Measurements from ENCODE around the gene PRADC1.

Gene PRADC1

GRCh38 chr2:73225513-73226360 is 7.3 kb downstream of the PRADC1 start:
- WGBS, 2 donors (ENCODE audit: extremely low coverage in 2 of 2, insufficient read length in 2 of 2, insufficient replicate concordance in 1 of 2) = no CpG with 5 or more reads among the region's 9 CpGs
- Histone ChIP-seq H2BK12ac (ENCODE audit: low read length) (no peak overlapping the region), H3K4ac (ENCODE audit: low read length) (no peak overlapping the region), H3K27ac (replicated peaks; ENCODE audit: low read length) (no peak overlapping the region), H3K79me1 (ENCODE audit: low read depth, low read length) (no peaks in the 10 kb centered on the region), H3K4me2 (ENCODE audit: insufficient read depth, low read length, poor library complexity, severe bottlenecking) (no peak overlapping the region), H3K4me1 (ENCODE audit: control insufficient read depth in 2 of 2, insufficient read depth in 1 of 2, low read depth in 1 of 2, low read length in 2 of 2) (no peaks in the 10 kb centered on the region), H3K27me3 (ENCODE audit: control insufficient read depth in 3 of 3, insufficient read depth in 3 of 3, low read depth in 1 of 3, low read length in 3 of 3) (no peaks in the 10 kb centered on the region), H3K14ac (ENCODE audit: low read length) (no peak overlapping the region), H3K18ac (ENCODE audit: low read length) (no peak overlapping the region), H2BK15ac (ENCODE audit: low read length) (no peak overlapping the region), H3K9me3 (replicated peaks in 1 of 2; ENCODE audit: control insufficient read depth in 2 of 2, insufficient read depth in 1 of 2, low read depth in 1 of 2, low read length in 2 of 2) (no peaks in the 10 kb centered on the region), H4K8ac (ENCODE audit: low read depth, low read length) (no peak overlapping the region), H3K9ac (ENCODE audit: low read depth, low read length, poor library complexity) (no peak overlapping the region), H3K23ac (ENCODE audit: low read depth, low read length, poor library complexity) (no peak overlapping the region), H2BK120ac (ENCODE audit: low read depth, low read length) (no peak overlapping the region), H2AFZ (ENCODE audit: low read length) (no peak overlapping the region), H2BK5ac (ENCODE audit: low read length) (no peak overlapping the region), H4K91ac (ENCODE audit: low read depth, low read length, poor library complexity) (no peak overlapping the region), H3K36me3 (replicated peaks in 1 of 2; ENCODE audit: control insufficient read depth in 2 of 2, insufficient read depth in 2 of 2, low read length in 2 of 2) (peaks cover 34 to 73% of the 10 kb centered on the region in 2 donors), H2AK5ac (ENCODE audit: low read depth, low read length) (no peak overlapping the region), H3K4me3 (ENCODE audit: low read length in 2 of 2) (no peak overlapping the region)
- DNase-seq (ENCODE audit: low spot score) = no peak

GRCh38 chr2:73223821-73224220 is 9.2 kb downstream of the PRADC1 start:
- Histone ChIP-seq H2BK5ac (ENCODE audit: low read length) (no peak overlapping the region), H2BK15ac (ENCODE audit: low read length) (no peak overlapping the region), H3K4ac (ENCODE audit: low read length) (no peak overlapping the region), H4K8ac (ENCODE audit: low read depth, low read length) (no peak overlapping the region), H3K27ac (replicated peaks; ENCODE audit: low read length) (no peak overlapping the region), H3K23ac (ENCODE audit: low read depth, low read length, poor library complexity) (no peak overlapping the region), H3K27me3 (ENCODE audit: control insufficient read depth in 3 of 3, insufficient read depth in 3 of 3, low read depth in 1 of 3, low read length in 3 of 3) (no peaks in the 10 kb centered on the region), H3K18ac (ENCODE audit: low read length) (no peak overlapping the region), H4K91ac (ENCODE audit: low read depth, low read length, poor library complexity) (no peak overlapping the region), H2BK12ac (ENCODE audit: low read length) (no peak overlapping the region), H3K36me3 (replicated peaks in 1 of 2; ENCODE audit: control insufficient read depth in 2 of 2, insufficient read depth in 2 of 2, low read length in 2 of 2) (peaks cover 34 to 84% of the 10 kb centered on the region in 2 donors), H3K79me1 (ENCODE audit: low read depth, low read length) (no peaks in the 10 kb centered on the region), H3K4me1 (ENCODE audit: control insufficient read depth in 2 of 2, insufficient read depth in 1 of 2, low read depth in 1 of 2, low read length in 2 of 2) (no peaks in the 10 kb centered on the region), H2BK120ac (ENCODE audit: low read depth, low read length) (no peak overlapping the region), H3K9ac (ENCODE audit: low read depth, low read length, poor library complexity) (no peak overlapping the region), H2AFZ (ENCODE audit: low read length) (no peak overlapping the region), H3K4me3 (ENCODE audit: low read length in 2 of 2) (no peak overlapping the region), H2AK5ac (ENCODE audit: low read depth, low read length) (no peak overlapping the region), H3K14ac (ENCODE audit: low read length) (no peak overlapping the region), H3K9me3 (replicated peaks in 1 of 2; ENCODE audit: control insufficient read depth in 2 of 2, insufficient read depth in 1 of 2, low read depth in 1 of 2, low read length in 2 of 2) (no peaks in the 10 kb centered on the region), H3K4me2 (ENCODE audit: insufficient read depth, low read length, poor library complexity, severe bottlenecking) (no peak overlapping the region)
- DNase-seq (ENCODE audit: low spot score) = no peak
- no CpG with 5 or more reads among the region's 4 CpGs for WGBS, 2 donors (ENCODE audit: extremely low coverage in 2 of 2, insufficient read length in 2 of 2, insufficient replicate concordance in 1 of 2)

- Histone ChIP-seq H3K9me3 (replicated peaks in 1 of 2; ENCODE audit: control insufficient read depth in 2 of 2, insufficient read depth in 1 of 2, low read depth in 1 of 2, low read length in 2 of 2) (no peaks in the 10 kb centered on the region), H3K36me3 (replicated peaks in 1 of 2; ENCODE audit: control insufficient read depth in 2 of 2, insufficient read depth in 2 of 2, low read length in 2 of 2) (peaks cover 14 to 47% of the 10 kb centered on the region in 2 donors), H3K4me1 (ENCODE audit: control insufficient read depth in 2 of 2, insufficient read depth in 1 of 2, low read depth in 1 of 2, low read length in 2 of 2) (peaks cover 0 to 6% of the 10 kb centered on the region in 2 donors), H3K9ac (ENCODE audit: low read depth, low read length, poor library complexity) (no peak overlapping the region), H2AK5ac (ENCODE audit: low read depth, low read length) (no peak overlapping the region), H3K27me3 (ENCODE audit: control insufficient read depth in 3 of 3, insufficient read depth in 3 of 3, low read depth in 1 of 3, low read length in 3 of 3) (no peaks in the 10 kb centered on the region), H3K18ac (ENCODE audit: low read length) (no peak overlapping the region), H3K4me3 (ENCODE audit: low read length in 2 of 2) (no peak overlapping the region), H2BK15ac (ENCODE audit: low read length) (no peak overlapping the region), H3K23ac (ENCODE audit: low read depth, low read length, poor library complexity) (peak overlapping the region; percentile 25), H3K14ac (ENCODE audit: low read length) (no peak overlapping the region), H3K4me2 (ENCODE audit: insufficient read depth, low read length, poor library complexity, severe bottlenecking) (no peak overlapping the region), H3K27ac (replicated peaks; ENCODE audit: low read length) (no peak overlapping the region), H2AFZ (ENCODE audit: low read length) (no peak overlapping the region), H3K79me1 (ENCODE audit: low read depth, low read length) (peaks cover 3% of the 10 kb centered on the region), H2BK5ac (ENCODE audit: low read length) (no peak overlapping the region), H4K91ac (ENCODE audit: low read depth, low read length, poor library complexity) (no peak overlapping the region), H2BK12ac (ENCODE audit: low read length) (no peak overlapping the region), H3K4ac (ENCODE audit: low read length) (no peak overlapping the region), H4K8ac (ENCODE audit: low read depth, low read length) (no peak overlapping the region), H2BK120ac (ENCODE audit: low read depth, low read length) (no peak overlapping the region)
- no peak for DNase-seq (ENCODE audit: low spot score)
These were observed 14.7 kb downstream of the PRADC1 start for GRCh38 chr2:73218298-73218697.

GRCh38 chr2:73217826-73218225 is 15.2 kb downstream of the PRADC1 start:
- Histone ChIP-seq H2BK15ac (ENCODE audit: low read length) (no peak overlapping the region), H3K79me1 (ENCODE audit: low read depth, low read length) (peaks cover 3% of the 10 kb centered on the region), H2BK12ac (ENCODE audit: low read length) (no peak overlapping the region), H2AK5ac (ENCODE audit: low read depth, low read length) (no peak overlapping the region), H4K91ac (ENCODE audit: low read depth, low read length, poor library complexity) (no peak overlapping the region), H3K27ac (replicated peaks; ENCODE audit: low read length) (no peak overlapping the region), H3K9ac (ENCODE audit: low read depth, low read length, poor library complexity) (no peak overlapping the region), H3K4ac (ENCODE audit: low read length) (no peak overlapping the region), H2AFZ (ENCODE audit: low read length) (no peak overlapping the region), H3K4me2 (ENCODE audit: insufficient read depth, low read length, poor library complexity, severe bottlenecking) (no peak overlapping the region), H3K4me1 (ENCODE audit: control insufficient read depth in 2 of 2, insufficient read depth in 1 of 2, low read depth in 1 of 2, low read length in 2 of 2) (peaks cover 0 to 6% of the 10 kb centered on the region in 2 donors), H3K14ac (ENCODE audit: low read length) (no peak overlapping the region), H2BK120ac (ENCODE audit: low read depth, low read length) (no peak overlapping the region), H3K23ac (ENCODE audit: low read depth, low read length, poor library complexity) (no peak overlapping the region), H3K27me3 (ENCODE audit: control insufficient read depth in 3 of 3, insufficient read depth in 3 of 3, low read depth in 1 of 3, low read length in 3 of 3) (no peaks in the 10 kb centered on the region), H3K4me3 (ENCODE audit: low read length in 2 of 2) (no peak overlapping the region), H3K18ac (ENCODE audit: low read length) (no peak overlapping the region), H3K9me3 (replicated peaks in 1 of 2; ENCODE audit: control insufficient read depth in 2 of 2, insufficient read depth in 1 of 2, low read depth in 1 of 2, low read length in 2 of 2) (no peaks in the 10 kb centered on the region), H3K36me3 (replicated peaks in 1 of 2; ENCODE audit: control insufficient read depth in 2 of 2, insufficient read depth in 2 of 2, low read length in 2 of 2) (peaks cover 12 to 42% of the 10 kb centered on the region in 2 donors), H4K8ac (ENCODE audit: low read depth, low read length) (no peak overlapping the region), H2BK5ac (ENCODE audit: low read length) (no peak overlapping the region)
- no peak for DNase-seq (ENCODE audit: low spot score)
- WGBS, 2 donors (ENCODE audit: extremely low coverage in 2 of 2, insufficient read length in 2 of 2, insufficient replicate concordance in 1 of 2) = no CpG with 5 or more reads among the region's 2 CpGs

Data from neuronal stem cell (in vitro differentiated cells).